Putamen (tissue), 1 donor: ENCODE data around the gene ZNF410.
"Not testable (repeated sequence)": the region's sequence is repeated elsewhere in the genome, so short reads cannot be mapped to it uniquely, and the experiment has no call there.

Source experiments
- DNase-seq: peaks from one replicate; pipeline ENCODE4 v3.0.0-alpha.2; 2016; ENCODE audit warnings: low spot score

The ZNF410 gene

GRCh38 chr14:73886449-73887317, at the start of gene ZNF410:
Gene ZNF410 (plus strand): TSS chr14:73886859. CDS start chr14:73892176, 5,317 bp downstream.
- peak; percentile 92 for DNase-seq

GRCh38 chr14:73838293-73839034, 48.2 kb upstream of the ZNF410 start:
- DNase-seq: not testable (repeated sequence)

DNA sequence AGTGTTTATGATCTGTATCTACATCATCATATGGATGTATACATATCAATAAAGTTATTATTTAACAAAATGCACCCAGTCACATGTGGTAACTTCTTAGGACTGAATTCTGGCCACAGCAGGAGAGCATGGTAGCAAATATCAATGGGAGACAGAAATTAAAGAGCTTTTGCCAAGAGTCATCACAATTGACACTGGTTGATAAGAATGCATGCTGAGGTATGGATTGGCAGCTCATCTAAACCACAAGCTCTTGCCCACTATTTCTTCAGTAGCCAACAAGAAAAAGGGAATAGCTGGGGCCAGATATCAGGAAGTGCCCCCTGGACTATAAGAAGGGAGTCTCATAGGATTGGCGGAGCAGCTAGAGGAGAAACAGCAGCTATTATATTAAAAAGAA, 44.5 kb upstream of the ZNF410 start:
- no peak for DNase-seq

DNA sequence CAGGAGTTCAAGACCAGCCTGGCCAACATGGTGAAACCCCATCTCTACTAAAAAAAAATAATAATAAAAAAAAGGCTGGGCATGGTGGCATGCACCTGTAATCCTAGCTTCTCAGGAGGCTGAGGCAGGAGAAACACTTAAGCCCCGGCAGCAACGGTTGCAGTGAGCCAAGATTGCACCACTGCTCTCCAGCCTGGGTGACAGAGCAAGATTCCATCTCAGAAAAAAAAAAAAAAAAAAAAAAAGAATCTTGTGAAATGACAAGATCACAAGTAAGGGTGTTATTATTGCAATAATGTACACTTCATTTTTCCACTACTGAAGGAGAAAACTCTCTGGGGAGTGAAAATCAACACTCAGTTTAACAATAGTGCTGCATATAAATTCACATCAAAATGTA, 43.8 kb upstream of the ZNF410 start:
- DNase-seq: no peak

GRCh38 chr14:73843296-73843695, 43.4 kb upstream of the ZNF410 start:
- DNase-seq: no peak

DNA sequence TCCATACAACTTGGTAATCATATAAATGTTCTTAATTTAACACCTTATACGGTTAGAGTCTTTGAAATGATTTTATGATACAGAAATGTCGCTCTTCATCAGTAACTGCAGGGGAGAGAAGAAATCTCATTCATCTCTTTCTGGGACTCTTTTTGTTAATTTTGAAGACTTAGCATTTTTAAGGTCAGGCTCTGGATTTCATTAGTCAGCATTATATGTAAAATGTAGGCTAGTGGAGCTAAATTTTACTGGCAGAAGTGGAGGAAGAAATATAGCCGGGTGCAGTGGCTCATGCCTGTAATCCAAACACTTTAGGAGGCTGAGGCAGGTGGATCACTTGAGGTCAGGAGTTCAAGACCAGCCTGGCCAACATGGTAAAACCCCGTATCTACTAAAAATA, 39.7 kb upstream of the ZNF410 start:
- DNase-seq: no peak

GRCh38 chr14:73851000-73851399, 35.7 kb upstream of the ZNF410 start:
- no peak for DNase-seq

DNA sequence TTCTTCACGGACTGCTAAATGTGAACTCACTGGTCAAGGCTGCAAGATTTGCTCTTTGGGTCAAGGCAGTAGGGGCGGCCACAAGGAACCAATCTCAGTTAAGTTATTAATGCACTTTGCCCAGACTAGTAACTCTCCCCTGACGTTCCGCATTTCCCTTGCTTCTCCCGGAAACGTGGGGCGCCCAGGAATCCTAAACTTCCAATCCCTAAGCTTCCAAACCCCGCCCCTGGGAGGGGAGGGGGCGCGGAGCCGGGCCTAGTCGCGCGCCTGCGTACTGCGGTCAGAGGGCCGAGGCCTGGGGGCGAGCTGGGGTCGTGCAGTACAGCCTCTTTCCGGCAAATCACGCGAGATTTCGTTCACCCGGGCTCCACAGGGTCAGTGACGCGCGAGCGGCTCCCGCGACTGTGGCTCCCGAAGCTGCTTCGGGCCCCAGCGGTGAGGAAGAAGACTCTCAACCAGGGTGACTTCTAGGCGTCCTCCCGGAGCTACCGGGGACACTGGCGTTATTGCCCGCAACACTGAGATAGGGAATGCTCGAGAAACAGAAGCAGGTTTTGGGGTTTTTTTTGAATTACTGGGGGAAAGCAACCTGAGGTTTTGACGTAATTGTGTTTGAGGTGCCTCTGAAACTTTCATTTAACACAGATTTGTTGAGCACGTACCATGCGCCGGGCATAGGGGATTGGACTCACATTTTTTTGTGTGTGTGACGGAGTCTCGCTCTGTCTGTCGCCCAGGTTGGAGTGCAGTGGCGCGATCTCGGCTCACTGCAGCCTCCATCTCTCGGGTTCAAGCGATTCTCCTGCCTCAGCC, 34.9 kb upstream of the ZNF410 start, which contains the start of gene PTGR2:
Gene PTGR2, plus strand, starts transcription at position 265 of the 816 bp plus-strand sequence. CDS start 7,032 bp downstream, outside the sequence.
- DNase-seq: peak; percentile 92

DNA sequence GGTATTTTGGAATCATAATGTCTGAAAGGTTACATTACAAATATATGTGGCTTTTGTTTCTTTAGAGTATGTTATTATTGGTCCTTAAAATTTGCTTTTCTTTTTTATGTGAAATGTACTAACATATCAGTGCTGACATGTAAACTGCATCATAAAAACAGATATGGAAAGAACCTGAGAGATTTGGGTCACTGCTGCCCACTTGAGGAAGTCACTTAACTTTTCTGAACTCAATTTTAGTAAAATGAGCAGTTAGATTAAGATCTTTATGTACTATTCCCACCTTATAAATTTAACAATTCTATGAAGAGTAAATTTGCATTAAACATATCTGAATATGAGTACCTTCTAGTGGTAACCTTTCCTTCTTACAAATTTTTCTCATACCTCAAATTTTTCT, 27.5 kb upstream of the ZNF410 start:
- DNase-seq: no peak

GRCh38 chr14:73861073-73861472, 25.6 kb upstream of the ZNF410 start:
- no peak for DNase-seq

DNA sequence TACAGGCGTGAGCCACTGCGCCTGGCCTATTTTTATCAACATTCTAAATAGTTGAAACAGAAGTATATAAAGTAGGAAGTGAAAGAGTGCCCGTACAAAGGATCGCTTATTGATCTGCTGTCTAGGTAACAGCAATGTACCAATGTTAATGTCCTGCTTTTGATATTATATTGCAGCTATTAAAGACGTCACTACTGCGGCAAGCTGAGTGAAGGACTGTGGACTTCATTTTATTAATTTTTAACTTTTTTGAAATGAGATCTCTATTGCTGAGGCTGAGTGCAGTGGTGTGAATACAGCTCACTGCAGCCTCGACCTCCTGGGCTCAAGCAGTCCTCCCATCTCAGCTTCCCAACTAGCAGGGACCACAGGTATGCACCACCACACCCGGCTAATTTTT, 24.2 kb upstream of the ZNF410 start:
- DNase-seq: no peak

DNA sequence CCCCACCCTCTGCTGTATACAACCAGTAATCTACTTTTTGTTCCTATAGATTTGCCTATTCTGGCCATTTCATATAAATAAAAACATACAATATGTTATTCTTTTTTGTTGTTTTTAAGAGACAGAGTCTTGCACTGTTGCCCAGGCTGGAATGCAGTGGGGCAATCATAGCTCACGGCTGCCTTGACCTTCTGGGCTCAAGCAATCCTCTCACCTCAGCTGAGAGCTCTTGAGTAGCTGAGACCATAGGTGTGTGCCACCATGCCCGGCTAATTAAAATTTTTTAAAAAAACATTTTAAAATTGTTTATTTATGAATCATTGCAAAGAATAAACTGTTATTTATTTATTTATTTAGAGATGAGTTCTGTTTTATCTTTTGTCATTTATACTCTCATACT, 23.4 kb upstream of the ZNF410 start:
- DNase-seq: no peak

GRCh38 chr14:73865534-73866113, 21.0 kb upstream of the ZNF410 start:
- DNase-seq: no peak

DNA sequence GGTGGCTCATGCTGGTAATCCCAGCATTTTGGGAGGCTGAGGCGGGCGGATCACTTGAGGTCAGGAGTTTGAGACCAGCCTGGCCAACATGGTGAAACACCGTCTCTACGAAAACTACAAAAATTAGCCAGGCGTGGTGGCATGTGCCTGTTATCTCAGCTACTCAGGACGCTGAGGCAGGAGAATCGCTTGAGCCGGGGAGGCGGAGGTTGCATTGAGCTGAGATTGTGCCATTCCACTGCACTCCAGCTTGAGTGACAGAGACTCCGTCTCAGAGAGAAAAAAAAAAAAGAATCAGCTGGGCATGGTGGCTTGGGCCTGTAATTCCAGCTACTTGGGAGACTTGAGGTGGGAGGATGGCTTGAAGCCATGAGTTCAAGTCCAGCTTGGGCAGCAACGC, 16.9 kb upstream of the ZNF410 start:
- DNase-seq: not testable (repeated sequence)

DNA sequence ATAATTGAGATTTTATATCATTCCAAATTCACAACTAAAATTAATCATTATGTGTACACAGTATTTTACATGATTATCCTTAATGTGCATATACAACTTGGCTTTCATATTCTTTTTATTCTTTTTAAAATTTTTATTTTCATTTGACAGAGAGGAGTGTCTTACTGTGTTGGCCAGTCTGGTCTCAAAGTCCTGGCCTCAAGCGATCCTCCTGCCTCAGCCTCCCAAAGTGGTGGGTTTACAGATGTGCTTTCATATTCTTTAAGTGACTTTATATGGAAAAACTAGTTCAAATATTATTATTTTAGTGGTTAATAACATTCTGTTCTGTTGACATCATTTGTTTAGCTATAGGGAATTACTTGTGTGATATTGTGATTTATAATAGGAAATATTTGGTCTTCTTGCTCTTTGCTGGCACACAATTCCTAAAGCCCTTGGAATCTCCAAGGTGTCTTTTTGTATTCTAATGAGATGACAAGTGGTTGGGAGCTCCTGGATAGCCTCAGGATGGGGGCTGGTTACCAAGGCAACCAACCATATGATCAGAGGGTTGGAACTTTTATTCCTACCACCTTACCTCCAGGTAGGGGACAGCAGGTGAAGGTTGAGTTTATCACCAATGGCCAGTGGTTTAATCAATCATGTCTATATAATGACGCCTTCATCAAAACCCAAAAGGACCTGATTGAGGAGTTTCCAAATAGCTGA, 16.0 kb upstream of the ZNF410 start:
- no peak for DNase-seq

GRCh38 chr14:73873660-73874059, 13.0 kb upstream of the ZNF410 start:
- no peak for DNase-seq

- DNase-seq: no peak
Measured at GRCh38 chr14:73877790-73878189, 8.9 kb upstream of the ZNF410 start.

DNA sequence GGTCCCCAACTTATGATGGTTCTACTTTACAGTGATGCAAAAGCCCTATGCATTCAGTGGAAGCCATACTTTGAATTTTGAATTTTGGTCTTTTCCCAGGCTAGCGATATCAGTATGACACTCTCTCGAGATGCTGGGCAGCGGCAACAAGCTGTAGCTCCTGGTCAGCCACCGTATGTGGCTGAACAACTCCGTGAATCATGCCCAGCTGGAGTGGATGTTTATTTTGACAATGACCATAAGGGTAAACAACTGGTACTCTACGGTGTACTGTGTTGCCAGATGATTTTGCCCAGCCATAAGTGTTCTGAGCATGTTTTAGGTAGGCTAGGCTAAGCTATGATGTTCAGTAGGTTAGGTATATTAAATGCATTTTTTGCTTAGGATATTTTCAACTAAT, 8.2 kb upstream of the ZNF410 start:
- DNase-seq: no peak

- DNase-seq: no peak
Measured at GRCh38 chr14:73879027-73879426, 7.6 kb upstream of the ZNF410 start.

- no peak for DNase-seq
Measured at GRCh38 chr14:73884438-73885190, 2.0 kb upstream of the ZNF410 start.

- no peak for DNase-seq
Measured at GRCh38 chr14:73887318-73887616, 608 bp downstream of the ZNF410 start.
